Stimulated activated CD4-positive, alpha-beta T cell treated with anti-CD3 and anti-CD28 coated beads, Interleukin-4, amount 100 ng/mL, for 4 hours (primary cell): ENCODE measurements around the gene TCP11.

Experiments
- DNase-seq, 2 experiments: peaks; one replicate each; pipeline ENCODE4 v3.0.0-alpha.2; 2020

Gene TCP11

DNA sequence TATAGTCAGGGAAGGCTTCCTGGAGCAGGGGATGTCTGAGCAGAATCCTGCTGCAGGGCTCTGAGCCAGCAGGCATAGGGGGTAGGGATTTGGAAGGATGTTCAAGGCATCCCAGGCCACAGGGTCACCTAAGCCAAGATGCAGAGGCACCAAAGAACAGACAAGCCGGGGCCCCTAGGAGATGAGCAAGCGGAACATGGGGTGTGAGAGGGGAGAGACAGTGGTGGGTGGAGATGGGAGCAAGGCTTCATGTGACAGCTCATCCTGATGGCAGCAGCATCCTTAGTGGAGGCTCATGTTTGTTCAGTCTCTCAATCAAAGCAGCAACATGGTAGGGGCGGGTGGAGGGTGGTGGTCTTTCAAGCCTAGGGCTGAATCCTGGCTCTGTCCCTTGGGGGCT, 29.8 kb upstream of the TCP11 start:
- DNase-seq = no peak

DNA sequence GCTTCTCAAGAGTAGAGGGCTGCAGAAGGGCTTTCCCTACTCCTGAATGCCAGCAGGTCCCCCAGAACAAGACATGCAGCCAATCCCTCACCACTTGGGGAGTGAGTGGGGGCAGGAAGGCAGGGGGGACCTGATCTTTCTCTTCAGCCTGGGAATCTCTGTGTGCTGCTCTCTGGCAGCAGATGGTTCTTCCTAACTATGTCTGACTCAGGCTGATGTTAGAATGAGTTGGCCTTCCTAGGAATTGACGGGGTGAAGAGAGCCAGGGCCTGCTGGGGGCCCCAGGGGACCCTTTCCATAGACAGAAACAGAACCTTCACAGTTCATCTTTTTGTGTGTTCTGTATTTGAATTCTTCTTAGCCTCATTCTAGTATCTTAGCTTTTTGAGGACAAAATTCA, 29.0 kb upstream of the TCP11 start:
- no peak for DNase-seq

DNA sequence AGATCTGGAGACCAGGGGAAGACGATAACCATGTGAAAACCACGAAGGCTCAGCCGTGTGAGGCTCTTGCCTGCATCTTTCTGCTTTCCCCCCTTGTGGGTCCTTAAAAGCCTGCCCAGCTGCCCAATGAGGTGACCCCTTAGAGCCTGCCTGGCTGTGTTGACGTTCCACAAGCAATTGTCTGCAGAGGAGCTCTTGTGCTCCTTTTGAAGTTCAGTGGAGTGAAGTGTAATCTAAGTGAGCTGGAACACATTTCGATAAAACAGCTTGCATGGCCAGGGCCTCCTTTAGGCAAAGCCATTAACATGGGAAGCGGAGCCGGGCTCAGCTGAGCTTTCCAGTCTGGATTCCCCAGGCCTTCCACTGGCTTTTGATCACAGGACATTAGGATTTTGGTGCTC, 27.3 kb upstream of the TCP11 start:
- DNase-seq = no peak

DNA sequence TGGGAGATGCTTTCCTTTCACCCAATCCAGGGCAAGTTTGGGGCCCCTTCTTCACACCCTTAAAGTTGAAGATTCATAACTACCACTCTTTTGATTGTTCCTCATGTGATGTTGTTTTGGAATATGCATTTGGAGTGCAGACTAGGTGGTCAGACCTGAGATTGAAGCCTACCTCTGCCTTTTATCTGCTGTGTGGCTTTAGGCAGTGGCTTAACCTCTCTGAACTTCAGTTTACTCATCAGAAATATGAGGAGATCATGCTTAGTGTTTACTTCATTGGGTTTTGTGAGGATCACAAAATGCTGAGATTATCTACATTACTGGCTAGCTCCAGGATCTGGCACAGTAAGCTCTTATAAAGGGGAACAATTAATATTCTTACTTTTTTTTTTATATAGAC, 26.4 kb upstream of the TCP11 start:
- DNase-seq = no peak

DNA sequence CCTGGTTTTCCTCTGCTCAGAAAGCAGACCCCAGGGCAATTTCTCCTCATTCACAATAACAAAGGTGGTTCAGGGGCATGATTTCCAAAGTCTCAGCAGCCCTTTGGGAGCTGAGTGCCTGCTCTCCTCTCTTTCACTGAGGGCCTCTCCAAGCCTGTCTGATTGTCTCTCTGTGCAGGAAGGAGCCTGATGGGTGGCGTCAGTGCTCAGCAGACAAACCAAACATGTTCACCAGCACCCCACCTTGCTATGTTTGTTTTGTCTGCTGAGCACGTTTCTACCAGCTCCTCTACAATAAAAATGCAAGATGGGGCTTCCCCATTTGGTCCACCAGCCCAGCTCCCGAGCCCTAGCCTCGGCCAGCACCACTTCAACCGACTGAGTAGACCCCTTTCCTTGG, 25.4 kb upstream of the TCP11 start:
- no peak for DNase-seq

DNA sequence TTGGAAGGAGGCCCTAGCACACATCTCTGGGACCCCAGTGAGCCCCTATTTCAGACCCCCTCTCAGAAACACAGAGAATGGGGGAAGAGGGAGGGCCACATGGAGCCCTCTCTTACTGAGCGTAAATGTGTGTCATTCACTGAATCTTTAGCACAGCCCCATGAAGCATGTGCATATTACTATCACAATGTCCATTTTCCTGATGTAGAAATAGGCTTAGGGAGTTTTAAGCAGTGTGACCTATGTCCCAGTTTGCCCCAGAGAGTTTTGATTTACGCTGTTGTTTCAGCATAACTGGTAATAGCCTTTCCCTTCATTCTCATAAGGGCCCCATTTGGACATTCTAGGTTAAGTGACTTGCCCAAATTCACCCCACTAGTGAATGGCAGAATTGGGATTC, 25.0 kb upstream of the TCP11 start:
- DNase-seq = no peak

DNA sequence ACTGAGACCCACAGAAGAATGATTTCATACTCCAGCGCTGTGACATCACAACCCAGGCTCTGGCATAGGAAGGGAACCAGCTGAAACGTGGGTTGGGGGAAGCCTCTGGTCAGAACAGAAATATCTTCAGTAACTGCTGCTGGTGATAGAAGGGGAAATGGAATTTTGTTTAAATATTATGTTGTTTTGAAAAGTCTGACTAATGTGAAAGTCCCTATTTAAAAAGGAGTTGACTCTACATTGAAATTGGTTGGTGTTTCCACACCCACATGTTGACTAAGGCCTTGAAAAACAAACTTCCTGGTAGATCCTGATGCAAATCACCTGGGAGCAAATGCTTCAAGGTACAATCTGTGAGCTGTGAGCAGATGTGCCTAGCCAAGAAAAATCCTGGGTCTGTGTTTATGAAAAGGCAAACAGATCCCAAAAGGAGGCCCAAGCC, 24.5 kb upstream of the TCP11 start:
- no peak for DNase-seq

DNA sequence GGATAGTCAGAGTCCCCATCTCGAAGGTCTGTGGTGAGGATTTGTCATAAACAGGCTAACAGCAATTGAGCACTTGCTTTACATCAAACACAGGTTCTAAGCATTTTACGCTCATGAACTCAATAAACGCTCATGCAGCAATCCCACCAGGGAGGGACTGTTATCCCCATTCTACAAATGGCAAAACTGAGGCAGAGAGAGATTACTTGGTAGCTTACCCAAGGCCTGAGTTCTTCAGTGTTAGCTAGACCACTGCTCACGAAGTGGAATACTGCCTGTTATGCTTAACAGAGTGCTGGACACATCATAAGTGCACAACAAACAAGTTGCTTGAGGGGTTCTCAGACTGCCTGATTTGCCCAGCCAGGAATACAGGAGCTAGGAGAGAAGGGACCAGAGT, 23.7 kb upstream of the TCP11 start:
- DNase-seq = no peak

DNA sequence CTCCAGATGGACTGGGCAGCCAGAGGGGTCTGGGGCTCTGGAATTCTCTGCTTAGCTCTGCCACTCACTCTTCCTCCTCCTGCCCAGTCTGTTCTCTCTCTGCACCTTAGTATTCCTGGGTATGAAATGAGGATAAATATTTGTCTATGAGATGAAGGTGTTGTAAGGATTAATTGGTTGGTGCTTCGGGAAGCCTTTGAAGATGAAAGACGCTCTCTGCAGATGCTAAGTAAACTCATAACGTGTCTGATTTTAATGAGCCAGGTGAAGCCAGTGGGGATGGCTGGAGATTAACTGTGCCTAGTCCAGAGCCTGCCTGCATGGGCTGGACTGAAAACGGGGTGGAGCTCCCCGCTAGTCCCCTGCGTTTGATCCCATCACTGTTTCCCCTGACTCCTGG, 23.1 kb upstream of the TCP11 start:
- no peak for DNase-seq

DNA sequence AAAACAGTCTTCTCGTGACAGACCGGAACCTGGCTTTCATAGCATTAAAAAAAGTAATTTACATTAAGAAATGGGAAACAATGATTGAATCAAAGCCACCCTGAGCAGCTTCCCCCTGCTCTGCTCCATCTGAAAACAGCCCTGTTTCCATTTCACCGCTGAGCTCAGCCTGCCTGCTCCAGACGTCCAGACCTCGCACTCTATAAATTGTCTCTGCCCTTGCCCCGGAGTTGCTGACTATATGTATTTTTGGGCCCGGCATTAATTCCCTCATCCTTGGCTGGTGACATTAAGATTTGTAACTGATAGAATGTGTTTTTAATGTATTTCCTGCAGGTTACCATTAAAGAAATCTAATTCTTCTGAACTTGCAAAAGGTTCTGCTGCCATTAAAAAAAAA, 22.7 kb upstream of the TCP11 start:
- no peak for DNase-seq

DNA sequence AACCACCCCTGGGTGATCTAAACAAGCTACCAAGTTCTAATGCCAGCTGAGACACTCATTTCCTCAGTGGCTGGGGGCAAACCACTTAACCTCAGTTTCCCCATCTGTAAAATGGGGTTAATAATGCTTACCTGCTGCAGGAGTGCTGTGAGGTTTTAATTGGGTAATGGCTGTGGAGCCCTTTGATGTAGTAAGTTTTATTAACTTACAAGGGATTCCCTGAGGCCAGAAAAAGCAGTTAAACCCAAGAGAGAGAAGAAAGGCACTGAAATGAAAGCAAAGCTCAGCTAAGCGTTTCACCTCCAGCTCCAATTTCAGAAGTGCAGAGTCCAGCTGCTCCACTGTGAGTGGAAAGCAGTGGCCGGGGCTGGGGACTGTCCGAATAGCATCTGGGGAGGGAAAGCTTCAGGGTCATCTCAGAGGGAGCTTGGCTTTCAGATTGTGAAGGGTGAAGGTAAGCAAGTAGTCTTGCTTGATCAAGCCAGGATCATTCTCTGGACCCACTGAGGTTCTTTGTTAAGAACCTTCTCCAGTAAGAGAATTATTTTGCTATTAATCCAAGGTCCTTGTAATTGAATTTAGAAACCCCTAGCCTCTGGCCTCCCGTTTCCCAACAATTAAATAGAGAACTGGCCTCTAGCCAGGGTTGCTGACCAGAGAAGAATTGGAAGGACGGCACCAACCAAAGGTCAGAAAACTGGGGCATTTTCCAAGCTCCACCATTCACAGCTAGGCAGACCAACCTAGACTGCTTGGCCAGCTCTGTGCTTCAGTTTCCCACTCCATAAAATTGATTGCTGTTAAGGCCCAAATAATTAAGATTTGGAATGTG, 20.9 kb upstream of the TCP11 start:
- DNase-seq = no peak

DNA sequence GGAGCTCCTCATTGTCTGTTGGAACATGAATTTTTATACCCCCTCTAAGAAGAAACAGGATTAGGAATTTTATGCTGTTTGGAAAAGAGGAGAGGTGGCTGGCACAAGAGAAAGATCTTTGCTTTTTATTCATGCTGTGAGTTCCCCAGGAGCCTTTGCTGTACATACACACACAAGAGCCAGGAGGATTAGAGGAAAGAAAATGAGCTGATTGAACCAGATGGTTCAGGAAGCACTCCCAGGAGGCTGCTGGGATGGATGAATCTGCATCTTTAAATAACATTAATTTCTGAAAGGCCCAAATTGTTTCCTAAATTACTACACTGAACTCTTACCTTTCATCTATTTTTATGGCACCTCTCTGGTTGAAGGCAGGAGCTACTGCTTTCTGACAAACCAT, 20.1 kb upstream of the TCP11 start:
- DNase-seq = no peak

DNA sequence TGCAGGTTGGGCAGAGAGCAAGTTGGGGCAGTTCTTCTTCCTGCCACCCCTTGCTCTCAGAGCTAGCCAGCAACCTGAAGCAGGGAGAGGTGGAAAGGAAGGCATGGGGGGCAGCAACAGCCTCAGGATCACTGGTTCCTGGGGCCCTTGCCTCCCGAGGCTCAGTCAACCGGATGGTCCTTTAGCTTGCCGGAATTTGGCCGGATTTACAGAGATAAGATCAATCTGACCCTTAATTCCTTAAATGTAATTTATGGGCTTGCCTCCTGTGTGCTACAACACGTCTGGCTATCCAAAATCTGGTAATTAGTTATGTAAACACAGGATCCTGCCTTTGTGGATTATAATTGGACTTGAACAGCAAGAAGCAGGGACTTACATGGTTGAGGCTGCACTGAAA, 19.5 kb upstream of the TCP11 start:
- DNase-seq = no peak

DNA sequence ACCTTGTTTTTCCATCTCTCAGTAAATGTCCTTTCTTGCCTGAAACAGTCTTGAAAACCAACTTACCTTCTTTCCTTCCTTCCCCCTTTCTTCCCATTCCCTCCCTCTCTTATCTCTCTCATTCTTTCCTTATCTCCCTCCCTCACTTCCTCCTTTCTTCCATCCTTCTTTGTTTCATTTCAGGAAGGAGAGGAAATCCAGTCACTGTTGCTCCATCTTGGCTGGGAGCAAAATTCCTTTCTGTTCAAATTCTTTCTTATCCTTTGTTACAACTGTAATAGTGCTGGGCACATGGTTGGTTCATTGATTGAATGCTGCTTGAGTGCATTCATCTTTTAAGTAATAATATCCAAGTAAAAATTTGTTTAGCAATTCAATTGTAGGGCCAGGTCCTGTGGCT, 17.4 kb upstream of the TCP11 start:
- DNase-seq = no peak

DNA sequence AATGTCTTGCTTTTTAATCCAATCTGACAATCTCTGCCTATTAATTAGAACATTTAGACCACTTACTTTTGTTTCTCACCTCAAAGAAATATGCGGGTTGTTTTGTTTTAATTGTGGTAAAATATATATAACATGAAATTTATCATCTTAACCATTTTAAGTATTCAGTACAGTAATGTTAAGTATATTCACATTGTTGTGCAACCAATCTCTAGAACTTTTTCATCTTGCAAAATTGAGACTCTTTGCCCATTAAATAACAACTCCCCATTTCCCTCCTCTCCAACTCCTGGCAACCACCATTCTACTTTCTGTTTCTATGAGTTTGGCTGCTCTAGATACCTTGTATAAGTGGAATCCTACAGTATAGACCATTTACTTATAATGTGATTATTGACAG, 13.8 kb upstream of the TCP11 start:
- DNase-seq = no peak

DNA sequence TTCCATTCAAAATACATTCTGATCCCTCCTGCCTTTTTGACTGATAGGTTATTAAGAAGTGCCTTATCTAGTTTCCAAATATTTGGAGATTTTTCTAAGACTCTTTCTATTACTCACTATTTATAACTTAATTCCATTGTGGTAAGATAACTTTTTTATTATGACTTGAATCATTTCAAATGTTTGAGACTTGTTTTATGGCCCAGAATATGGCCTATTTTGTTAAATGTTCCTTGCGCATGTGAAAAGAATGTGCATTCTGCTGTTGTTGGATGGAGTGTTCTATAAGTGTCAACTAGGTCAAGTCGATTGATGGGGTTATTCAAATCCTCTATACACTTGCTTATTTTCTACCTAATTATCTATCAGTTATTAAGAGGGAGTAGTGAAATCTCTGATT, 13.1 kb upstream of the TCP11 start:
- no peak for DNase-seq

DNA sequence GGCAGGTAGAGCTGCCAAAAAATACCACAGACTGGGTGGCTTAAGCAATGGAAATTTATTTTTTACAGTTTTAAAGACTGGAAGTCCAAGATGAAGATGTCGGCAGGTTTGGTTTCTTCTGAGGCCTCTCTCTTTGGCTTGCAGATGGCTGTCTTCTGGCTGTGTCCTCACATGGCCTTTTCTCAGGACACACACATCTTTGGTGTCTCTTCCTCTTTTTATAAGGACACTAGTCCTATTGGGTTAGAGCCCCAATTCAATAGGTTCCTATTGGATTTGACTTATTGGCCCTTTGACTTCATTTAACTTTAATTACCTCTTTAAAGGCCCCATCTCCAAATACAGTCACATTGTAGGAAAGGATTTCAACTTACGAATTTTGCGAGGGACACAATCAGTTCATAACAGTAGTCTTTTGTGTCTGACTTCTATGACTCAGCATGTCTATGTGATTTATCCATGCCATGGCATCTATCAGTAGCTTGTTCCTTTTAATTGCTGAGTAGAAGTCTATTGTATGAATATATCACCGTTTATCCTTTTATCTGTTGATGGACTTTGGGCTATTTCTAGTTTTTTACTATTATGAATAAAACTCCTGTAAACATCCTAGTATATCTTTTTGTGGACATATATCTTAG, 11.0 kb upstream of the TCP11 start:
- DNase-seq = no peak

DNA sequence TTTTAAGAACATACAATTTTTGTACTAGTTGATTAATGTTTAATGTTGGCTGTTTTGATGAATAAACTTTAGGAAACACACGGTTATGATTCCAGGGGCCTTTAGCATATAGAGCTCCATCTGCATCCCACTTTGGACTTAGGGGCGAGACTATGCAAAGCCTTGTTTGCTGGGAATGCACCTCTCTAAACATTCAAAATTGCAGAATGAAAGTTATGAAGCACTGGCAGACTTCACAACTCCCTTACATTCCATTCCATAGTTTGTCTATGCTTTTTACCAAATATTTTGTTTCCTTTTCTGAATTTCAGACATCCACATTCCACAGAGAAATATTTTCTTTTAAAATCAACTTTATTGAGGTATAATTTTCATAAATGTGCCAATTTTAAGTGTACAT, 10.3 kb upstream of the TCP11 start:
- no peak for DNase-seq

DNA sequence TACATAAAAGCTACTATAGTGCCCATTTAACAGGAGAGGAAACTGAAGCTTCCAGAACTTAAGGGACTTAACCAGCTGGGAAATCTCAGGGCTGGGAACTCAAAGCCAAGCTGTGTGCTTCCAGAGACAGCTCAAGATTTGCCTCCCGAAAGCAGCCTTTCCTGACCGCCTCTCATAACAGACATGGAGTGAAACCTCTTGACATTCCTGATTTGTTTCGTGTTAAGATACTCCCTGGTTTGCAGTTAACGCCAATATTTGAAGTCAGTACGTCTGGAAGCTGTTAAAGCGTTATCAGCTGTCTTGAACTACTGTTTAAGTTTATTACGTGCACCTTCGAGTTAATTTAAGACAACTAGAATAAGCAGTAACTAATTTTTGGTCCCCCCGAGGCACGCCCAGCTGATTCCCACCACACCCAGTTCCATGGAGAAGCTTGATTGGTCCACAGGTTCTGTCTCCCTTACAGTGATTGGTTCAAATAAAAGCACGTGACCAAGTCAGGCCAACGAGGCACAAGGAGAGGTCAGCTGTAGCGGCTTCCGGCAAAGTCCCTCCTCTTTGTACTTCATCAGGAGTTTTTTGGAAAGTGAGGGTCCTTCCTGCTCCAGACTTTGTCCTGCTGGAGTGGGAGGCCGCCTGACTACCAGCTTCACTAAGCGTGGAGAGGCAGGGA, 8.9 kb upstream of the TCP11 start:
- DNase-seq = no peak

DNA sequence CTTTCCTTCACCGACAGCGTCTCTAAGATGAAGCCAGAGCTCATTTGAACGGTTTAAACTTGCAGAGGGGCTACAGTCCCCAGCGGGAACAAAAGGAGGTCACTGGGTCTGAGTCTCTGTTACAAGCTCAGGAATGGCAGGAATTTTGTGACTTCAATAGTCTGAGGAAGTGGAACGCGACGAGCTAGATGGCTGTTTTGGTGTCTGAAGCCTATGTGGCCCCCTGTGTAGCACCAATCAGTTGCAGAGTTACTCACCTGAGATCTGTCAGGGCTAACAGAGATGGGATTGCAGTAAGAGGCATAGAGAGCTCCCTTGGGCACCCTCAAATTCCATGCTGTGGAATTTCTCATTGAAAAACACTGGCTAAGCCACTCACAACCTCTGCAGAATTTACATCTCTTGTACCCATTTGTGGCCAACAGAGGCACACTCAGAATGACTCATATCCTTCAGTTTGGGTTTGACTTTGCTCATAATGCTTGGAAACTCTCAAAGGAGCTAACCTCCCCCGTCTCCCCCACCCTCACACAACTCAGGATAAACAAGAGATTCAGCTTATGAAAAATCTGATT, 7.1 kb upstream of the TCP11 start:
- DNase-seq = peak in 1 of 2 experiments; percentile 3

DNA sequence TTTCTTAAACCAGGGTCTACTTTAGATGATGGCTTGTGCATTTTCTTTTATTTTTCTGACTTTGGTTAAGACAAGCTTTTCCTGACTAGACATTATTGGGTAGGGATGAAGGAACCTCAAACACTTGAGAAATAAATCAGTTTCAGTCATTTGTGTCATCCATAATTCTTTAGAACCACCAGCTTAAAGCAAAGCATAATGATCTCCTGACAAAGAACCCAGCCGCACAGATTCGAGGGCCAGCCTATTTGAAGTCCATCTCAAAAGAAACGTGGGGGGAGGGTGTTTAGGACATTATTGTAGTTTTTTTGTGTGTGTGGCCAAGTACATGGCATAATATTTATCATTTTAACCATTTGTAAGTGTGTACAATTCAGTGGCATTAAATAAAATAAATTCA, 6.3 kb upstream of the TCP11 start:
- no peak for DNase-seq

DNA sequence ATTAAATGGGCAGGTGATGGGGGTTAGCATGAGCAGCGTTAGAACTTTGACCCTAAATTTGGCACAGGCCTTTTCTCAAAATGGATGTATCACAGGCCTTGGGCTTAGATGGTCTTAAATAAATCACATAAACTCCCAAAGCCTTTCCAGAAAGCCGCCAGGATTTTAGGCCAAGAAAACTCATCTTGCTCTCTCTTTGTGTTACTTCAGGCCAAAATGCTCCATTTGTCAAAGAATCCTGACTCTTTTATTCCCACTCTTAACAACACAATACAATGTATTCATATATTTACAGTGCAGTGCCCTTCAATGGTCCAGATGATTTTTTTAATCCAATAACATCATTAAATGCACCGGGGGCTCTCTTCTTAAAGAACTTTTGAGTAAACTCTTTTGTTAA, 5.9 kb upstream of the TCP11 start:
- DNase-seq = no peak

DNA sequence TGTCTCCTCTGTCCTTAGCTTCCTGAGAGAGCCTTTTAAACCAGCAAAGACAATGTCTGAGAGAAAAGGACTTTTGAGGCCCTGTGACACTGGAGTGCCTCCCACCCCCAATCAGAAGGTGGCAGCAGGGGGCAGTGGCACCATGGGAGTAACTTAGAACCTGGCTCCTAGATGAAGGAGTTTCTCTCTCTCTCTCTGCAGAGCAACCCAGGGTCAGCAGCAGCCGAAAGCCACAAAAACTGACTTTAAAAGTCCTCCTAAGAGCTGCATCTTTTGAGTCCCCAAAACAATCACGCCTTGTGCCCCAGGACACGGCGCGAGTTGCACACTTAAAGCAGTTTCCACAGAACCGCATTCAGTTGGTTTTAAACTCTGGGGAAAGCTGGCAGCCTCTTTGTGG, 5.3 kb upstream of the TCP11 start:
- DNase-seq = no peak

DNA sequence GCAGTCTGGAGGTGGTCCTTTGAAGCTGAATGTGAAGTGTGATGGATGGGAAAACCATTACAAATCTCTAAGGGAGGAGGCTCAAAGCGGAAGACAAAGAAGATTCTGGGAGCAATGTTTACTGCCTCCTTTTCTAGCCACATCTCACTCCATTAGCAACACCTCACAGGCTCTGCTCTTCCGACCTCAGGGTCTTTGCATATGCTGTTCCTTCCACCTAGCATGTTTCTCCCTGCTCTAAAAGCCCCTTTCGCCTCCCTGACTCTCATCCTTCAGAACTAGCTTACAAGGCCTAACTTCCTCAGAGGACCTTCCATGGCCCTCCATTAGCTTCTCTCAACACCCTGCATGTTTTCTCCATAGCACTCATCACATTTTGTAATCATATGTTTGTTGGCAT, 4.6 kb upstream of the TCP11 start:
- DNase-seq = no peak
